Mucosa of descending colon (tissue), 3 donors: ENCODE results near the gene DENND1A. TPM values are rescaled to one million over a fixed set of nuclear protein-coding genes. Genes with fewer than 3 reads are reported as not detected.

Source experiments
- ATAC-seq: fragments of 200-7000 bp; cut with Tn5 transposase; one replicate; pipeline ENCODE4 v1.9.1; 2020; ENCODE audit warnings: mild to moderate bottlenecking, moderate library complexity
- DNase-seq, 3 donors: peaks; one replicate each; pipeline ENCODE4 v3.0.0-alpha.2; 2020
- H3K36me3 ChIP-seq: fragments of 200-600 bp; one replicate; pipeline ENCODE4 v1.8.0; 2021; ENCODE audit warnings: low read depth, mild to moderate bottlenecking
- H3K4me1 ChIP-seq: fragments of 200-600 bp; one replicate; pipeline ENCODE4 v1.8.0; 2021; ENCODE audit warnings: low read depth, mild to moderate bottlenecking
- H3K4me3 ChIP-seq: fragments of 200-600 bp; one replicate; pipeline ENCODE4 v1.8.0; 2021; ENCODE audit warnings: mild to moderate bottlenecking
- H3K9me3 ChIP-seq: fragments of 200-600 bp; one replicate; pipeline ENCODE4 v1.8.0; 2021; ENCODE audit warnings: mild to moderate bottlenecking
- intact Hi-C, 2 donors: fragments of 100-400 bp; cut with DNase I in 1 of 2; cut with micrococcal nuclease in 1 of 2; formaldehyde crosslinking; loops; one replicate each; pipeline versions ENCODE4 v1.11.0 to v1.11.1; 2022; cut with DNase I, micrococcal nuclease
- total RNA-seq, 3 donors: library from RNA; stranded (reverse); fragmentation: NEBNext Ultra II Directional in 2 of 3; extraction: Animal tissue kit (Norgen Biotek cat#: 25700) in 2 of 3; gene quantifications; one replicate each; pipeline versions ENCODE4 v1.2.1 to v1.2.4, GENCODE V29; 2021 to 2023
- TF ChIP-seq, protein P1 (sequence below): fragments of 200-600 bp; IDR thresholded peaks from one replicate; pipeline ENCODE4 v1.8.0; 2022; ENCODE audit warnings: antibody characterized with exemption, mild to moderate bottlenecking
- donor health status: DM: no; HTN: no; CAD: no; lungs with moderate emphysema.
- donor health status: DM: no; HTN: no; CAD: no.
- donor health status: DM: no; HTN: yes; CAD: no.

DENND1A gene
- total RNA-seq, 3 donors from 2014 or later: 32.8 to 50.0 (median 35.1) TPM

DNA sequence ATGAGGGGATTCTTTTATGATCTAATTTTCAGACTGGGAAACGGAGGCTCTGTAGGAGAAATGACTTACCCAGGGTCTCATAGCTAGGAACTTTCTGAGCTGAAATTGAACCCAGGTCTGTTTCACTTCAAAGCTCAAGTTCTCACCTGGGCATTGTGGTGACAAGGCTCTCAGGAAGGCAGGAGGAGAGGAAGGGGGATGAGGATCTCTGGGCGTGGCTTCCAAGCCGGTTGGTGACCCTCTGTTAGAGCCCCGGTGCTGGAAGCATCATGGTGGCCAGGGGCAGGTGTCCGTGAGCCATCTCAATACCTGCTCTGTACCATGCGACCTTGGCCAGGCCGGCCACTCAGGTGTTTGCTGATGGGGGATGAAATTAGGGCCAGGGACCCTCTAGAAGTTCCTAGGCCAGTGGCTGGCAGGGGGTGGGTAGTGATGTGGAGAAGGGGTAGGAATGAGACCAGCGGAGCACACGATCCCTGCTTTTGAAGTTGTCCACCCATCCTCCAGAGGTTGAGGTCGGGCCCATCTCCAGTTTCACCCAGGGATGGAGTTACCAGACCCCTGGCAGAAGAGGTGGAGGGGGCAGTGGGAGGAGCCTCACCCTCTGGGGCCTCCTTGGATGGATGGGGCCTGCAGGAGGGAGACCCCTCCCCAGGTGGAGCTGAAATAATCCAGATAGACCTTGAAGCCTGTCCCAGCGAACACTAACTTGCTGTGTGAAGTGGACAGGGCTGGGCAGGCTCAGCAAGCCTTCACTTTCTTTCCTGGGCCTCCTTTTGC, 568.0 kb downstream of the DENND1A start:
- TF ChIP-seq, protein P1, sequence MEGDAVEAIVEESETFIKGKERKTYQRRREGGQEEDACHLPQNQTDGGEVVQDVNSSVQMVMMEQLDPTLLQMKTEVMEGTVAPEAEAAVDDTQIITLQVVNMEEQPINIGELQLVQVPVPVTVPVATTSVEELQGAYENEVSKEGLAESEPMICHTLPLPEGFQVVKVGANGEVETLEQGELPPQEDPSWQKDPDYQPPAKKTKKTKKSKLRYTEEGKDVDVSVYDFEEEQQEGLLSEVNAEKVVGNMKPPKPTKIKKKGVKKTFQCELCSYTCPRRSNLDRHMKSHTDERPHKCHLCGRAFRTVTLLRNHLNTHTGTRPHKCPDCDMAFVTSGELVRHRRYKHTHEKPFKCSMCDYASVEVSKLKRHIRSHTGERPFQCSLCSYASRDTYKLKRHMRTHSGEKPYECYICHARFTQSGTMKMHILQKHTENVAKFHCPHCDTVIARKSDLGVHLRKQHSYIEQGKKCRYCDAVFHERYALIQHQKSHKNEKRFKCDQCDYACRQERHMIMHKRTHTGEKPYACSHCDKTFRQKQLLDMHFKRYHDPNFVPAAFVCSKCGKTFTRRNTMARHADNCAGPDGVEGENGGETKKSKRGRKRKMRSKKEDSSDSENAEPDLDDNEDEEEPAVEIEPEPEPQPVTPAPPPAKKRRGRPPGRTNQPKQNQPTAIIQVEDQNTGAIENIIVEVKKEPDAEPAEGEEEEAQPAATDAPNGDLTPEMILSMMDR: no peak
- intact Hi-C loops: no loop called here
- no peak for ATAC-seq
- DNase-seq: peak in 1 of 3 donors; percentile 22
- Histone ChIP-seq H3K36me3 (no peaks in the 10 kb centered on the region), H3K4me3 (no peak overlapping the region), H3K9me3 (no peaks in the 10 kb centered on the region), H3K4me1 (peaks cover 14% of the 10 kb centered on the region)

DNA sequence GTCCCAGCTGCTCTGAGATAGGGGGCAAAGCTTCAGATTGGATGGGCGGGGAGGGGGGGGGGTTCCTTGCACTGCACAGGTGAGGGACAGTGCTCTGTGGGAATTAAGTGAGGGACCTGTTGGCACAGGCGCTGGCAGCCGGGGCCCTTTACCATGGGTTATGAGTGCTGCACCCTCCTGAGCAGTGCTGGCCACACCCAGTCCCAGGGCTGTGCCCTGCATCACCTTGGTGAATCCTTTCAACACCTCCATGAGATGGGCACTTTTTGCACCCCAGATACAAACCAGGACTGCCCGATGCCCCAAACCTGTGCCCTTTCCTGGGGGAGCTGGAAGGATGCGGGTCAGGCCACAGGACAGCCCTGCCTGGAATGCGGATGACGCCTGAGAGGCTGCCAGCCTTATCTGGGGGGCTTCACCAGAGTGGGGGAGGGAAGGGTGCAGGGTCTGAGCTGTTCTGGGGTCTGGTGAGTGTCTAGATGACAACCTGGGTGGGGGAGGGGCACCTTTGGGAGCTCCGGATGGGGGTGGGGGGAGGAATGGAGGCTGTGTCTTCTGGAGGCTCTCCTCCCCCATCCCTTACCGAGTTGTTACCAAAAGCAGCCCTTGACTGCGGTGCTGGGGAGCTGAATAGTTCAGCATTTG, 568.7 kb downstream of the DENND1A start:
- TF ChIP-seq, protein P1: no peak
- no peaks in the 10 kb centered on the region for H3K36me3 ChIP-seq
- peak; percentile 57 for ATAC-seq

DNA sequence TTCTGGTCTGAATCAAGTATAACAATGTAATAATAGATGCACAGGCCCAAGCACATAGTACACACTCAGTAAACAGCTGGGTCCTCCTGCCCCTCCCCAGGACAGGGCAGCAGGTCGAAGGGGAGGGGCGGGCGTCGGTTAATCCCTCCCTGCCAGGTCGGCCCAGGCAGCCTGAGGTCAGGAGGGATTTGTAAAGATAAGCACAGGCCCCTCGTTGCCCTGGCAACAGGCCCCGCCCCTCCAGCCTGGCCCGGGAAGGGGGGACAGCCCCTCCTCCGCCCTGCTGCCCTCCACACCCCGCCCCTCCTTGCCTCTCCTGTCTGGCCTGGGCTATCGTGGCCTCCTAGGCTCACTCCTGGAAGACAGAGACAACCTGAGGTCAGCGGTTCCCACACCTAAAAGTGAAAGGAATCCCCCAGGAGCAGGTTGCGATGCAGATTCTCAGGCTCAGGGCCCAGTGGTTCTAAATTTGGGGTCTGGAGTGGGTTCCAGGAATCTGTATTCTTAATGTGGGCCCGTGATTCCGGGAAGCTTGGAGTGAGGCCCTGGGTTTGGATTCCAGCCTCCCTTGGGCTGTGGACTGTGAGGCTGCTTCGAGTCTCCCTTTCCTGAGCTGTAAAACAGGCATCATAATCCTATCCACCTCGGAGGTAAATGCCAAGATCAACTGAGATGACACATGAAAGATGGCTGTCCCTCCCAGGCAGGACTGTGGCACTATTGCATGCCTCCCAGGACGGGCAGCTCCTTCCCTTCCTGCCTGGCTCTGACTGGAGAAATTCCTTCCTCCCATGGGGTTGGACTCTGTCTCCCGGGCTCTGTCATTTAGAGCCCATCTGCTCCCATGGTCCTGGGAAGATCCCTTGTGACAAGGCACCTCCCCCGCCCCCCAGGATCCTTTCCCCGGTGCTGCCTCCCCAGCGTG, 569.5 kb downstream of the DENND1A start:
- no peaks in the 10 kb centered on the region for H3K36me3 ChIP-seq
- peak; percentile 88 to 95 (median 92) for DNase-seq
- H3K4me3 ChIP-seq: no peak overlapping the region
- peak; percentile 80 for ATAC-seq
- TF ChIP-seq, protein P1: no peak
- no peaks in the 10 kb centered on the region for H3K9me3 ChIP-seq
- intact Hi-C loops: no loop called here
- peaks cover 14% of the 10 kb centered on the region for H3K4me1 ChIP-seq

More for the DNA sequence above, 568.7 kb downstream of the DENND1A start:
- intact Hi-C loops: no loop called here
- Histone ChIP-seq H3K9me3 (no peaks in the 10 kb centered on the region), H3K4me3 (no peak overlapping the region), H3K4me1 (peaks cover 14% of the 10 kb centered on the region)
- peak in 1 of 3 donors; percentile 63 for DNase-seq

DNA sequence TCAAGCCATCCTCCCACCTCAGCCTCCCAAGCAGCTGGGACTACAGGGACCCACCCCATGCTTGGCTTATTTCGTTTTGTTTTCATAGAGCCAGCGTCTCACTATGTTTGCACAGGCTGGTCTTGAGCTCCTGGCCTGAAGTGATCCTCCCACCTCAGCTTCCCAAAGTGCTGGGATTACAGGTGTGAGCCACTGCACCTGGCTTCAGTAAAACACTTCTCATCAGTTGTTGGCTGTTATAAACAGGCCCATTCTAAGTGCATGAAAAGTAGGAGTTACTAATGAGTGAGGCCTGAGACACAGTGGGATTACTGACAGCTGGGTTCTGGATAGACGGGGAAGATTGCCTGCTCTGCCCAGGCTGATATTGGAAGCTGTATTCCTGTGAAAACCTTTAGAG, 570.4 kb downstream of the DENND1A start:
- H3K36me3 ChIP-seq: no peaks in the 10 kb centered on the region
- ATAC-seq: peak; percentile 17
- TF ChIP-seq, protein P1: no peak
- DNase-seq: peak in 1 of 3 donors; percentile 24
- peaks cover 14% of the 10 kb centered on the region for H3K4me1 ChIP-seq
- intact Hi-C loops: no loop called here
- H3K4me3 ChIP-seq: no peak overlapping the region
- no peaks in the 10 kb centered on the region for H3K9me3 ChIP-seq

DNA sequence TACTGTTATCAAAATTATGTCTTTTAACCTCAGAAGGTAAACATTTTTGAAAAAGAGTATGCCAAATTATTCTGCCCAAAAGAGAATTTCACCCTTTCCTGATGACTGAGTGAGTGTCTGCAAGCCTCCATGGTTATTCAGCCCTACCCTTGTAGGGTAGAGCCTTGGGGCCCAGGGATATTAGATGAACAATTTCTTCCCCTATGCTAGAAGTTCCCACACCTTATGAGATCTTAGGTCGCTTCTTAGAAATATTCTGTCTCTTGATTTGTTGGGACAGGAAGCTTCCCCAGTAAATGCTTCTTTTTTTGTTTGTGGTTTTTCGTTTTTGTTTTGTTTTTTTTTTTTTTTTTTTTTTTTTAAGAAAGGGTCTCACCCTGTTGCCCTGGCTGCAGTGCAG, 570.8 kb downstream of the DENND1A start:
- TF ChIP-seq, protein P1: no peak
- H3K4me1 ChIP-seq: peaks cover 15% of the 10 kb centered on the region
- DNase-seq: no peak
- no peak for ATAC-seq
- H3K9me3 ChIP-seq: no peaks in the 10 kb centered on the region
- intact Hi-C loops: no loop called here
- H3K4me3 ChIP-seq: no peak overlapping the region
- H3K36me3 ChIP-seq: no peaks in the 10 kb centered on the region
